Cardiac septum (tissue), 1 donor: ENCODE data around the gene ARFGAP1. TPM values are rescaled to one million over a fixed set of nuclear protein-coding genes. Genes with fewer than 3 reads are reported as not detected.

Source experiments
- DNase-seq: peaks from one replicate; pipeline ENCODE4 v3.0.0-alpha.2; 2020; ENCODE audit warnings: low spot score
- intact Hi-C: fragments of 100-400 bp; cut with DNase I; formaldehyde crosslinking; loops from one replicate; pipeline ENCODE4 v1.14.0; 2022
- total RNA-seq: library from RNA; stranded (reverse); fragmentation: NEBNext Ultra II Directional; extraction: Animal tissue kit (Norgen Biotek cat#: 25700); gene quantifications from one replicate; pipeline ENCODE4 v1.2.1, GENCODE V29; 2021
- donor health status: DM: no; HTN: no; CAD: no.

ARFGAP1 gene
- total RNA-seq, 1 donor from 2014 or later: 49.5 TPM

GRCh38 chr20:63256954-63257353 is 15.7 kb upstream of the ARFGAP1 start:
- intact Hi-C loops: no loop called here
- no peak for DNase-seq

GRCh38 chr20:63257629-63258028 is 15.0 kb upstream of the ARFGAP1 start:
- intact Hi-C loops: no loop called here
- DNase-seq: no peak

- intact Hi-C loops: no loop called here
- DNase-seq: no peak
These were observed 13.8 kb upstream of the ARFGAP1 start for GRCh38 chr20:63258781-63259180.

GRCh38 chr20:63259734-63260460 is 12.7 kb upstream of the ARFGAP1 start:
- DNase-seq: no peak
- intact Hi-C loops: no loop called here

- intact Hi-C loops: no loop called here
- no peak for DNase-seq
These were observed 12.1 kb upstream of the ARFGAP1 start for GRCh38 chr20:63260521-63260920.

- intact Hi-C loops: no loop called here
- DNase-seq: no peak
These were observed 11.4 kb upstream of the ARFGAP1 start for GRCh38 chr20:63261060-63261794.

GRCh38 chr20:63261795-63262528 is 10.7 kb upstream of the ARFGAP1 start:
- no peak for DNase-seq
- intact Hi-C loops: no loop called here

- DNase-seq: no peak
- intact Hi-C loops: no loop called here
These were observed 9.8 kb upstream of the ARFGAP1 start for GRCh38 chr20:63262836-63263235.

GRCh38 chr20:63264000-63264399 is 8.6 kb upstream of the ARFGAP1 start:
- intact Hi-C loops: no loop called here

GRCh38 chr20:63264519-63264918 is 8.1 kb upstream of the ARFGAP1 start:
- intact Hi-C loops: no loop called here
- DNase-seq: no peak

More at GRCh38 chr20:63264000-63264399, 8.6 kb upstream of the ARFGAP1 start:
- no peak for DNase-seq

GRCh38 chr20:63265891-63266515 is 6.6 kb upstream of the ARFGAP1 start:
- DNase-seq: no peak
- intact Hi-C loops: no loop called here

- no peak for DNase-seq
These were observed 4.9 kb upstream of the ARFGAP1 start for GRCh38 chr20:63267691-63268090.

GRCh38 chr20:63268256-63268655 is 4.4 kb upstream of the ARFGAP1 start:
- no peak for DNase-seq
- intact Hi-C loops: no loop called here

More at GRCh38 chr20:63267691-63268090, 4.9 kb upstream of the ARFGAP1 start:
- intact Hi-C loops: no loop called here

GRCh38 chr20:63268671-63269439 is 3.8 kb upstream of the ARFGAP1 start:
- DNase-seq: no peak
- intact Hi-C loops: no loop called here

GRCh38 chr20:63269724-63270123 is 2.9 kb upstream of the ARFGAP1 start:
- no peak for DNase-seq
- intact Hi-C loops: no loop called here

GRCh38 chr20:63270606-63271325 is 1.8 kb upstream of the ARFGAP1 start:
- intact Hi-C loops: no loop called here

GRCh38 chr20:63273059-63273579 is 506 bp downstream of the ARFGAP1 start:
- no peak for DNase-seq
- intact Hi-C loops: loop anchor here (2.0 kb wide), 1 partner anchor 56 kb away; the partner anchor contains the start of gene YTHDF1

More at GRCh38 chr20:63270606-63271325, 1.8 kb upstream of the ARFGAP1 start:
- DNase-seq: no peak
